NCI-H69 (cell line): ENCODE results near the gene ZBTB8B.
"Not testable (repeated sequence)": the region's sequence is repeated elsewhere in the genome, so short reads cannot be mapped to it uniquely, and the experiment has no call there.

ENCODE experiments used
- DNase-seq: peaks from one replicate; lab custom pipeline; 2025; lab: John Stamatoyannopoulos, UW

ZBTB8B gene

GRCh38 chr1:32470431-32470830 lies 5.6 kb downstream of the ZBTB8B start:
- DNase-seq = no peak

- DNase-seq = no peak
These were observed 6.3 kb downstream of the ZBTB8B start for GRCh38 chr1:32470991-32471694.

- no peak for DNase-seq
These were observed 7.0 kb downstream of the ZBTB8B start for GRCh38 chr1:32471695-32472362.

- DNase-seq = not testable (repeated sequence)
These were observed 8.1 kb downstream of the ZBTB8B start for GRCh38 chr1:32472966-32473365.

GRCh38 chr1:32474954-32475353 lies 10.1 kb downstream of the ZBTB8B start:
- DNase-seq = peak; percentile 46

GRCh38 chr1:32480003-32480402 lies 15.1 kb downstream of the ZBTB8B start:
- no peak for DNase-seq

GRCh38 chr1:32480761-32481160 lies 15.9 kb downstream of the ZBTB8B start:
- DNase-seq = no peak

- not testable (repeated sequence) for DNase-seq
These were observed 16.9 kb downstream of the ZBTB8B start for GRCh38 chr1:32481788-32482187.

- no peak for DNase-seq
These were observed 20.8 kb downstream of the ZBTB8B start for GRCh38 chr1:32485554-32486255.

GRCh38 chr1:32486463-32487113 lies 21.7 kb downstream of the ZBTB8B start:
- no peak for DNase-seq

GRCh38 chr1:32487182-32487581 lies 22.3 kb downstream of the ZBTB8B start:
- no peak for DNase-seq

- no peak for DNase-seq
These were observed 25.0 kb downstream of the ZBTB8B start for GRCh38 chr1:32489774-32490454.

- DNase-seq = no peak
These were observed 26.5 kb downstream of the ZBTB8B start for GRCh38 chr1:32491386-32491785.

- peak; percentile 28 for DNase-seq
These were observed 29.3 kb downstream of the ZBTB8B start for GRCh38 chr1:32494196-32494595.

- no peak for DNase-seq
These were observed 30.0 kb downstream of the ZBTB8B start for GRCh38 chr1:32494711-32495337.

- no peak for DNase-seq
These were observed 31.3 kb downstream of the ZBTB8B start for GRCh38 chr1:32496127-32496526.

GRCh38 chr1:32498751-32499150 lies 33.9 kb downstream of the ZBTB8B start:
- no peak for DNase-seq

- peak; percentile 71 for DNase-seq
These were observed 35.7 kb downstream of the ZBTB8B start for GRCh38 chr1:32500387-32501209.

GRCh38 chr1:32501865-32502264 lies 37.0 kb downstream of the ZBTB8B start:
- DNase-seq = no peak

GRCh38 chr1:32503153-32503552 lies 38.3 kb downstream of the ZBTB8B start:
- DNase-seq = no peak

- DNase-seq = no peak
These were observed 42.1 kb downstream of the ZBTB8B start for GRCh38 chr1:32507021-32507420.
